NCI-H69 (cell line): ENCODE results near the gene KIAA0319L.
"Not testable (repeated sequence)": the region's sequence is repeated elsewhere in the genome, so short reads cannot be mapped to it uniquely, and the experiment has no call there.

ENCODE experiments used
- DNase-seq: peaks from one replicate; lab custom pipeline; 2025; lab: John Stamatoyannopoulos, UW

KIAA0319L gene

DNA sequence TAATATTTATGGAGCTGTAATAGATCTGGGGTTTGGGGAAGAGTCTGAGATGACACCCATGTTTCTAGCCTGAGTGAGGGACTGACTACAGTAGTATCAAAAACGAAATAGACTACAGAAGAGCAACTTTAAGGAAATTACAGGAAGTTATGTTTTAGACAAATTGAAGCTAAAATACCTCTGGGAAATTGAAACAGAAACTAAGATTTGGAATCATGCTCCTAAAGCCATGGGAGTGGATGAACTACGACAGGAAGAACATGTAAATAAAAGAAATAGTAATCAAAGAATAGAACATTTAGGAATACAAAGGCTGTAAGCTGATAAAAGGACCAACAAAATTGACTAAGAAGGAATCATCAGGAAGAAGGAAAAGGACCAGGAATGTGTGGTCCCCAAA, 68.9 kb downstream of the KIAA0319L start:
- no peak for DNase-seq

GRCh38 chr1:35486858-35487408, 70.3 kb downstream of the KIAA0319L start:
- DNase-seq, result no peak

- DNase-seq, result no peak
Measured at GRCh38 chr1:35481229-35481628, 76.0 kb downstream of the KIAA0319L start.

GRCh38 chr1:35477870-35478269, 79.3 kb downstream of the KIAA0319L start:
- no peak for DNase-seq

GRCh38 chr1:35475856-35476674, 81.1 kb downstream of the KIAA0319L start:
- DNase-seq, result peak; percentile 76

- no peak for DNase-seq
Measured at GRCh38 chr1:35475356-35475755, 81.8 kb downstream of the KIAA0319L start.

DNA sequence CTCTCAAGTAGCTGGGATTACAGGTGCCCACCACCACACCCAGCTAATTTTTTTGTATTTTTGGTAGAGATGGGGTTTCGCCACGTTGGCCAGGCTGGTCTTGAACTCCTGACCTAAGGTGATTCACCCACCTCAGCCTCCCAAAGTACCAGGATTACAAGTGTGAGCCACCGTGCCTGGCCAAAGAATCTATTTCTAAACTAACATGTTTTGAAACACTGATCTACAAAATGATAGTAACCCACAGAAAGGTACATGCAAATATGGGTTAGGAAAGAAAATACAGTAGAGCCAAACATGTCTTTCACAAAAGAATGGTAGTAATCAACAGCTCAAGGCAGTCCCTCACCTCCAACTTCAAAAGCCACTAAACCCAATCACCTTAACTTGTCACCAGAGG, 84.0 kb downstream of the KIAA0319L start:
- DNase-seq, result not testable (repeated sequence)

GRCh38 chr1:35470977-35471613, 86.1 kb downstream of the KIAA0319L start:
- DNase-seq, result peak; percentile 77

- no peak for DNase-seq
Measured at GRCh38 chr1:35466120-35466519, 91.1 kb downstream of the KIAA0319L start.

DNA sequence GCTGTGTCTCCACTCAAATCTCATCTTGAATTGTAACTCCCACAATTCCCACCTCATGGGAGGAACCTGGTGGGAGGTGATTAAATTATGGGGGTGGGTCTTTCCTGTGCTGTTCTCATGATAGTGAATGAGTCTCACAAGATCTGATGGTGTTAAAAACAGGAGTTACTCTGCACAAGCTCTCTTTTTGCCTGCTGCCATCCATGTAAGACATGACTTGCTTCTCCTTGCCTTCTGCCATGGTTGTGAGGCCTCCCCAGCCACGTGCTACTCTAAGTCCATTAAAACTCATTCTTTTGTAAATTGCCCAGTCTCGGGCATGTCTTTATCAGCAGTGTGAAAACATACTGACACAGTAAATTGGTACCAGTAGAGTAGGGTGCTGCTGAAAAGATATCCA, 93.5 kb downstream of the KIAA0319L start:
- not testable (repeated sequence) for DNase-seq

GRCh38 chr1:35463232-35463631, 94.0 kb downstream of the KIAA0319L start:
- DNase-seq, result no peak

GRCh38 chr1:35461966-35462651, 95.1 kb downstream of the KIAA0319L start:
- DNase-seq, result no peak

DNA sequence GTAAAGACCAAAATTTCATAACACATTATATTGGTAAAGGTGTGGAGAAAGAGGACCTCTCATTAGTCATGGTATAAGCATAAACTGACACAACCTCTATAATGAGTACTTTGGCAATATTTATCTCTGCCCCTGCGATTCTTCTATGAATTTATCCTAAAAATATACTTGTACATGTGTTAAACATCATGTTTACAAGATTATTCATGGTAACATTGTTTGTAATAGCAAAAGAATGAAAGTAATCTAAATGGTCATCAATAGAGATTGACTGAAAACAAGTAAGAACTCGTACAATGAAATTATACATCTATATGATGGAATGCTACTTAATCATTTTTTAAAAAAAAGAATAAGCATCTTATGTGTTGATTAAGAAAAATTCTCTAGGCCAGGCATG, 96.4 kb downstream of the KIAA0319L start:
- DNase-seq, result no peak

DNA sequence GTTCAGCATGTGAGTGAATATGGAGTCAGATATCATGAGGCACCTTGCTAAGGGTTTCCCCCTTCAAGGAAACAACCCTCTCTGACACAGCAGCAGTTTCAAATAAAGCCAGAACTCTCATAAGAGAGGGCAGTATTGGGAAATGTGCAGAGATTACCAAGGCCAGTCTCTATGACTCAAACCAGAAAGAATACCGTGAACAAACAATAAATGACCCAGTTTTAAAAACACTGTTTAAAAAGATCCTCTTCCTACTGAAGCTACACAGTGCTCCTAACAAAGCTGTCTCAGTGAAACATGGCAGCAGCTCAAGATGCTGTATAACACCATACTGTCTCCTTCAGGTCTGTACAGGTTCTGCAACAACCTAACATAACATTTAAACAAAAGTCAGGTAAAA, 102.6 kb downstream of the KIAA0319L start:
- no peak for DNase-seq

DNA sequence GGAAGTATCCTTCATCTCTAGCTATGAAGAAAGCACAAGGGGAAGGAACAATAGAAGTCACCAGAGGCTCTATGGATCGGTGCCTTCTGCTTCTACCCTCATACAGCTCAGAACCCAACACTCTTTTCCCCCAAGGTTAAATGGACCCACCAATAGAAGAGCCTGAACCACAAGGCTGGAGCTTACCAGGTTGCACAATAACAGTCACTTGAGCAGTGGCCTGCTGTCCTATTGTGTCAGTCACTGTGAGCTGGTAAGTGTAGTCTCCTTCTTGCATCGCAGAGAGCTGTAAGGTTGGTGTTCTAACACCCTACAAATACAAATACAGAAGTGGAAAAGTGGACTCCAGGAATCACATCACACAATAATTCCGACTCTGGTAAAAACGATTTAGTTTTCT, 103.0 kb downstream of the KIAA0319L start:
- no peak for DNase-seq

DNA sequence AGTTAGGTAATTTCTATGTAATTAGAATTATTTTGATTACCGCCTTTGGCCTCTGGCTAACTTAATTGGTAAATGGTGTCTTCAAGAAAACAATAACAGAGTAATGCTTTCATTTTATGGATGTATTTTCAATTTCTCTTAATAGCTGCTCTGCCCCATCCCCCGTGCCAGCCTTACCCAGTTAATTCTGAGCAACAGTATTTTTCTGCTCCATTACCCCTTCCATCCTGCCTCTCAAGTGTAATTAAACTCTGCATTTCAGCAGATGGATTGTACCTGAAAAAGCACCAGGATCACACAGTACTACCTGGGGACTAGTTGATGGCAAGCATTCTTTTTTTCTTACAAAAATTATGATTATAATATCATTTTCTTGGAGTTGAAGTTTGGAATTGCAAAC, 104.2 kb downstream of the KIAA0319L start:
- peak; percentile 75 for DNase-seq

GRCh38 chr1:35452106-35452774, 105.0 kb downstream of the KIAA0319L start:
- DNase-seq, result peak; percentile 50

GRCh38 chr1:35451125-35451528, 106.1 kb downstream of the KIAA0319L start:
- peak; percentile 64 for DNase-seq

- no peak for DNase-seq
Measured at GRCh38 chr1:35449334-35450008, 107.7 kb downstream of the KIAA0319L start.

- no peak for DNase-seq
Measured at GRCh38 chr1:35448344-35448801, 108.8 kb downstream of the KIAA0319L start.

GRCh38 chr1:35447278-35447677, 109.9 kb downstream of the KIAA0319L start:
- DNase-seq, result no peak

DNA sequence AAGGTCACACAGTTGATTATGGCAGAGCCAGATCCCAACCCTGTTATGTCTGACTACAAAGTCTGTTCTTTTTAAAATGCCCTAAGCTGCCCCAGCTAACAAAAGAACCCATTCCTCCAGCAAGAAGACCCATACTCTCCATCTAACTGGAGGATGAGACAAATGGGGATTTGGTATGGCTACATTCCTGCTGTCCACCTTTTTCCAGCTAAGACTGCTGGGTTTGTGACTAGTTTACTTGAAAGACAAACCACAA, 112.8 kb downstream of the KIAA0319L start:
- no peak for DNase-seq
